SKM-1 (cell line): ENCODE results near the gene SFTPB.
"Not testable (repeated sequence)": the region's sequence is repeated elsewhere in the genome, so short reads cannot be mapped to it uniquely, and the experiment has no call there.

ENCODE experiments used
- DNase-seq: peaks from one replicate; lab custom pipeline; 2025; ENCODE audit not compliant: unreplicated experiment; lab: John Stamatoyannopoulos, UW

The SFTPB gene

GRCh38 chr2:85668009-85668856 lies at the start of gene SFTPB:
Gene SFTPB (minus strand): TSS chr2:85668199. CDS start chr2:85668183, 16 bp downstream.
- DNase-seq: no peak

- no peak for DNase-seq
Measured at GRCh38 chr2:85717308-85718008, 49.5 kb upstream of the SFTPB start.

GRCh38 chr2:85716346-85716914 lies 48.4 kb upstream of the SFTPB start:
- no peak for DNase-seq

GRCh38 chr2:85714841-85715240 lies 46.8 kb upstream of the SFTPB start:
- no peak for DNase-seq

- DNase-seq: not testable (repeated sequence)
Measured at GRCh38 chr2:85714421-85714820, 46.4 kb upstream of the SFTPB start.

GRCh38 chr2:85713836-85714235 lies 45.8 kb upstream of the SFTPB start:
- no peak for DNase-seq

- DNase-seq: no peak
Measured at GRCh38 chr2:85712849-85713612, 45.0 kb upstream of the SFTPB start.

GRCh38 chr2:85712336-85712735 lies 44.3 kb upstream of the SFTPB start:
- peak; percentile 49 for DNase-seq

- DNase-seq: no peak
Measured at GRCh38 chr2:85711578-85712060, 43.6 kb upstream of the SFTPB start.

GRCh38 chr2:85710687-85711577 lies 42.9 kb upstream of the SFTPB start:
- DNase-seq: no peak

GRCh38 chr2:85709401-85709811 lies 41.4 kb upstream of the SFTPB start:
- DNase-seq: peak; percentile 82

- DNase-seq: no peak
Measured at GRCh38 chr2:85708641-85709040, 40.6 kb upstream of the SFTPB start.

GRCh38 chr2:85707304-85707703 lies 39.3 kb upstream of the SFTPB start:
- peak; percentile 87 for DNase-seq

- DNase-seq: peak; percentile 85
Measured at GRCh38 chr2:85706599-85707296, 38.7 kb upstream of the SFTPB start.

- no peak for DNase-seq
Measured at GRCh38 chr2:85706063-85706462, 38.1 kb upstream of the SFTPB start.

- DNase-seq: peak; percentile 69
Measured at GRCh38 chr2:85705680-85706039, 37.7 kb upstream of the SFTPB start.

GRCh38 chr2:85704800-85705679 lies 37.0 kb upstream of the SFTPB start:
- DNase-seq: peak; percentile 70

GRCh38 chr2:85704038-85704437 lies 36.0 kb upstream of the SFTPB start:
- no peak for DNase-seq
